Measurements from ENCODE around the gene CIB2. TPM values are rescaled to one million over a fixed set of nuclear protein-coding genes. Genes with fewer than 3 reads are reported as not detected.

Gene CIB2
- polyA plus RNA-seq, 1 donor from 2014 or later = 32.4 TPM

GRCh38 chr15:78129077-78129750 is 2.0 kb downstream of the CIB2 start:
- no peaks in the 10 kb centered on the region for H3K27me3 ChIP-seq (ENCODE audit: insufficient read depth, low read depth, low read length)
- no peak overlapping the region for H3K9ac ChIP-seq (ENCODE audit: low read length)
- H4K20me1 ChIP-seq (ENCODE audit: insufficient read depth) = no peaks in the 10 kb centered on the region
- H3K4me2 ChIP-seq (ENCODE audit: low read length) = no peak overlapping the region
- no peaks in the 10 kb centered on the region for H3K9me3 ChIP-seq (ENCODE audit: low read length)
- TF ChIP-seq SMC3 (conservative IDR thresholded peaks at IDR 0.05; ENCODE audit: poor library complexity) (no peak), RAD21 (conservative IDR thresholded peaks at IDR 0.05) (no peak), TAF1 (IDR thresholded peaks at IDR 0.05; ENCODE audit: low read depth) (no peak), EZH2 (IDR thresholded peaks at IDR 0.05; ENCODE audit: borderline replicate concordance, insufficient read depth, low read length, poor library complexity, severe bottlenecking) (no peak), MXI1 (conservative IDR thresholded peaks at IDR 0.05; ENCODE audit: poor library complexity, severe bottlenecking) (no peak), EP300 (conservative IDR thresholded peaks at IDR 0.05; ENCODE audit: poor library complexity, severe bottlenecking) (no peak), POLR2AphosphoS5 (IDR thresholded peaks at IDR 0.05) (no peak)
- TF ChIP-seq, protein P1, sequence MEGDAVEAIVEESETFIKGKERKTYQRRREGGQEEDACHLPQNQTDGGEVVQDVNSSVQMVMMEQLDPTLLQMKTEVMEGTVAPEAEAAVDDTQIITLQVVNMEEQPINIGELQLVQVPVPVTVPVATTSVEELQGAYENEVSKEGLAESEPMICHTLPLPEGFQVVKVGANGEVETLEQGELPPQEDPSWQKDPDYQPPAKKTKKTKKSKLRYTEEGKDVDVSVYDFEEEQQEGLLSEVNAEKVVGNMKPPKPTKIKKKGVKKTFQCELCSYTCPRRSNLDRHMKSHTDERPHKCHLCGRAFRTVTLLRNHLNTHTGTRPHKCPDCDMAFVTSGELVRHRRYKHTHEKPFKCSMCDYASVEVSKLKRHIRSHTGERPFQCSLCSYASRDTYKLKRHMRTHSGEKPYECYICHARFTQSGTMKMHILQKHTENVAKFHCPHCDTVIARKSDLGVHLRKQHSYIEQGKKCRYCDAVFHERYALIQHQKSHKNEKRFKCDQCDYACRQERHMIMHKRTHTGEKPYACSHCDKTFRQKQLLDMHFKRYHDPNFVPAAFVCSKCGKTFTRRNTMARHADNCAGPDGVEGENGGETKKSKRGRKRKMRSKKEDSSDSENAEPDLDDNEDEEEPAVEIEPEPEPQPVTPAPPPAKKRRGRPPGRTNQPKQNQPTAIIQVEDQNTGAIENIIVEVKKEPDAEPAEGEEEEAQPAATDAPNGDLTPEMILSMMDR (IDR thresholded peaks at IDR 0.05; ENCODE audit: poor library complexity, severe bottlenecking) = no peak
- TF ChIP-seq, protein P2, sequence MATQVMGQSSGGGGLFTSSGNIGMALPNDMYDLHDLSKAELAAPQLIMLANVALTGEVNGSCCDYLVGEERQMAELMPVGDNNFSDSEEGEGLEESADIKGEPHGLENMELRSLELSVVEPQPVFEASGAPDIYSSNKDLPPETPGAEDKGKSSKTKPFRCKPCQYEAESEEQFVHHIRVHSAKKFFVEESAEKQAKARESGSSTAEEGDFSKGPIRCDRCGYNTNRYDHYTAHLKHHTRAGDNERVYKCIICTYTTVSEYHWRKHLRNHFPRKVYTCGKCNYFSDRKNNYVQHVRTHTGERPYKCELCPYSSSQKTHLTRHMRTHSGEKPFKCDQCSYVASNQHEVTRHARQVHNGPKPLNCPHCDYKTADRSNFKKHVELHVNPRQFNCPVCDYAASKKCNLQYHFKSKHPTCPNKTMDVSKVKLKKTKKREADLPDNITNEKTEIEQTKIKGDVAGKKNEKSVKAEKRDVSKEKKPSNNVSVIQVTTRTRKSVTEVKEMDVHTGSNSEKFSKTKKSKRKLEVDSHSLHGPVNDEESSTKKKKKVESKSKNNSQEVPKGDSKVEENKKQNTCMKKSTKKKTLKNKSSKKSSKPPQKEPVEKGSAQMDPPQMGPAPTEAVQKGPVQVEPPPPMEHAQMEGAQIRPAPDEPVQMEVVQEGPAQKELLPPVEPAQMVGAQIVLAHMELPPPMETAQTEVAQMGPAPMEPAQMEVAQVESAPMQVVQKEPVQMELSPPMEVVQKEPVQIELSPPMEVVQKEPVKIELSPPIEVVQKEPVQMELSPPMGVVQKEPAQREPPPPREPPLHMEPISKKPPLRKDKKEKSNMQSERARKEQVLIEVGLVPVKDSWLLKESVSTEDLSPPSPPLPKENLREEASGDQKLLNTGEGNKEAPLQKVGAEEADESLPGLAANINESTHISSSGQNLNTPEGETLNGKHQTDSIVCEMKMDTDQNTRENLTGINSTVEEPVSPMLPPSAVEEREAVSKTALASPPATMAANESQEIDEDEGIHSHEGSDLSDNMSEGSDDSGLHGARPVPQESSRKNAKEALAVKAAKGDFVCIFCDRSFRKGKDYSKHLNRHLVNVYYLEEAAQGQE (IDR thresholded peaks at IDR 0.05; ENCODE audit: borderline replicate concordance) = no peak
- H3K4me3 ChIP-seq (ENCODE audit: low read length) = no peak overlapping the region
- no peak overlapping the region for H2AFZ ChIP-seq (ENCODE audit: low read depth, low read length)
- no peaks in the 10 kb centered on the region for H3K9me2 ChIP-seq (ENCODE audit: insufficient read depth, low read length)
- H3K79me2 ChIP-seq (replicated peaks; ENCODE audit: insufficient read depth, low read length) = no peaks in the 10 kb centered on the region
- H3K36me3 ChIP-seq (ENCODE audit: insufficient read depth, low read length) = no peaks in the 10 kb centered on the region
- H3F3A ChIP-seq (ENCODE audit: insufficient read depth, low read length, poor library complexity, severe bottlenecking) = peaks cover 4% of the 10 kb centered on the region
- H3K27ac ChIP-seq (ENCODE audit: low read length) = no peak overlapping the region

DNA sequence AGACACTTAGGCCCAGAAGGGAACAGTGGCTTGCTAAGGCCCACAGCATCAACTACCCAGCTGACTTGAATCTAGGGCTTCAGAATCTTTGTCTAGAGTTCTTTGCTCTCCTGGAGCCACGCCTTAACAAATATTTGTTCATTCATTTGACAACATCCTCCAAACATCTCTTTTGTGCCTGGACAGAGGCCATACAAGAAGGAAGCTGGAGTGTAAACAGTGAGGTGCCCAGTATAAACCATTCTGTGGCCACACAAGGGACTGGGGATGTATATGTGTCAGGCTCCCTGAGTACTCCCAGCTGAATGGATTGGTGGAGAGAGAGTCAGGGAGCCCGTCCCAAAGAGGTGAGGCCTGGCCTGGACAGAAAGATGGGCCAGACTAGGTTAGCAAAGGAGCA is 3.4 kb downstream of the CIB2 start:
- Histone ChIP-seq H3F3A (ENCODE audit: insufficient read depth, low read length, poor library complexity, severe bottlenecking) (peaks cover 4% of the 10 kb centered on the region), H3K27me3 (ENCODE audit: insufficient read depth, low read depth, low read length) (no peaks in the 10 kb centered on the region), H3K9ac (ENCODE audit: low read length) (no peak overlapping the region), H3K9me3 (ENCODE audit: low read length) (no peaks in the 10 kb centered on the region), H3K9me2 (ENCODE audit: insufficient read depth, low read length) (no peaks in the 10 kb centered on the region), H3K36me3 (ENCODE audit: insufficient read depth, low read length) (no peaks in the 10 kb centered on the region), H3K27ac (ENCODE audit: low read length) (no peak overlapping the region), H2AFZ (ENCODE audit: low read depth, low read length) (no peak overlapping the region), H3K79me2 (replicated peaks; ENCODE audit: insufficient read depth, low read length) (no peaks in the 10 kb centered on the region), H4K20me1 (ENCODE audit: insufficient read depth) (no peaks in the 10 kb centered on the region), H3K4me3 (ENCODE audit: low read length) (no peak overlapping the region), H3K4me2 (ENCODE audit: low read length) (no peak overlapping the region)
- TF ChIP-seq MXI1 (conservative IDR thresholded peaks at IDR 0.05; ENCODE audit: poor library complexity, severe bottlenecking) (no peak), EZH2 (IDR thresholded peaks at IDR 0.05; ENCODE audit: borderline replicate concordance, insufficient read depth, low read length, poor library complexity, severe bottlenecking) (no peak), POLR2AphosphoS5 (IDR thresholded peaks at IDR 0.05) (no peak), SMC3 (conservative IDR thresholded peaks at IDR 0.05; ENCODE audit: poor library complexity) (no peak), TAF1 (IDR thresholded peaks at IDR 0.05; ENCODE audit: low read depth) (no peak), EP300 (conservative IDR thresholded peaks at IDR 0.05; ENCODE audit: poor library complexity, severe bottlenecking) (no peak), RAD21 (conservative IDR thresholded peaks at IDR 0.05) (no peak)
- TF ChIP-seq, protein P1 (IDR thresholded peaks at IDR 0.05; ENCODE audit: poor library complexity, severe bottlenecking) = no peak
- TF ChIP-seq, protein P2 (IDR thresholded peaks at IDR 0.05; ENCODE audit: borderline replicate concordance) = no peak

All from neural cell (in vitro differentiated cells).